K562 (cell line): ENCODE data around the gene POLR3E. TPM values are rescaled to one million over a fixed set of nuclear protein-coding genes. Genes with fewer than 3 reads are reported as not detected.

Source experiments
- ATAC-seq: fragments of 200-7000 bp; cut with Tn5 transposase; 3 replicates; pipeline ENCODE4 v1.9.1; 2020; ENCODE audit warnings: moderate library complexity
- BruUV-seq: library from RNA; stranded (reverse); fragments of 400-500 nt; replicated peaks from 2 replicates; lab custom pipeline; 2021; lab: Mats Ljungman, UMichigan
- CTCF ChIA-PET: fragments of 300-600 bp; formaldehyde crosslinking; extraction: SDS; loops from one replicate; lab custom pipeline; 2021; ENCODE audit warnings: low intra/inter-chr PET ratio; lab: Yijun Ruan, JAX
- POLR2A ChIA-PET: fragments of 300-600, 350-650 bp; sonication (Branson Sonifier 250); formaldehyde crosslinking; extraction: SDS; loops from one replicate; lab custom pipeline; 2021; ENCODE audit warnings: antibody characterized with exemption, inconsistent platforms; lab: Yijun Ruan, JAX
- DNase-seq, 4 experiments: peaks; one replicate each; pipeline versions ENCODE4 v3.0.0 to v3.0.0-alpha.2; 2011 to 2018; ENCODE audit warnings: low spot score in 3 of 4, mixed read lengths in 3 of 4; ENCODE audit errors: extremely low read depth in 1 of 4
- FAIRE-seq: peaks from 2 replicates; lab custom pipeline; 2011; peaks lifted over from hg19 to GRCh38; lab: Jason Lieb, UNC
- H2AFZ ChIP-seq: 2 replicates; pipeline ENCODE4 v1.6.0; 2011; ENCODE audit warnings: low read depth, low read length, control low read depth, inconsistent platforms
- H3K27ac ChIP-seq: fragments of 200-600 bp; 3 replicates; pipeline ENCODE4 v1.8.0; 2011; ENCODE audit warnings: low read depth, mild to moderate bottlenecking, control low read depth, inconsistent platforms, low read length, moderate library complexity, mixed read lengths; ENCODE audit errors: extremely low read depth
- H3K27me3 ChIP-seq, 2 experiments: fragments of 300-600 bp in 1 of 2; 2 replicates in 1 of 2; 3 replicates in 1 of 2; pipeline versions ENCODE4 v1.6.0 to v1.8.0; 2011; ENCODE audit warnings: inconsistent platforms in 2 of 2, low read length in 2 of 2, mild to moderate bottlenecking in 1 of 2, mixed read lengths in 1 of 2, moderate library complexity in 1 of 2; ENCODE audit not compliant: control insufficient read depth in 2 of 2, insufficient read depth in 2 of 2
- H3K36me3 ChIP-seq: fragments of 300-600 bp; 3 replicates; pipeline ENCODE4 v1.8.0; 2011; ENCODE audit warnings: mild to moderate bottlenecking, low read length, inconsistent platforms; ENCODE audit not compliant: control insufficient read depth, insufficient read depth
- H3K4me1 ChIP-seq, 2 experiments: fragments of 200-600 bp in 1 of 2; replicated peaks in 1 of 2; 2 replicates in 1 of 2; 3 replicates in 1 of 2; pipeline versions ENCODE4 v1.5.1 to v1.8.0; 2011; ENCODE audit warnings: inconsistent platforms in 2 of 2, low read length in 2 of 2, mild to moderate bottlenecking in 1 of 2, mixed read lengths in 1 of 2, moderate library complexity in 1 of 2; ENCODE audit not compliant: control insufficient read depth in 2 of 2, insufficient read depth in 2 of 2
- H3K4me2 ChIP-seq: 2 replicates; pipeline ENCODE4 v1.6.1; 2011; ENCODE audit warnings: low read length, control low read depth, inconsistent platforms, mixed read lengths; ENCODE audit not compliant: insufficient read depth
- H3K4me3 ChIP-seq: fragments of 200-600 bp; sonication (generic), shearing (Covaris generic); 2 replicates; pipeline ENCODE4 v1.5.1; 2016; ENCODE audit warnings: control low read depth, inconsistent platforms
- H3K79me2 ChIP-seq: fragments of 200-600 bp; 3 replicates; pipeline ENCODE4 v1.8.0; 2011; ENCODE audit warnings: low read length, inconsistent platforms; ENCODE audit not compliant: control insufficient read depth, insufficient read depth
- H3K9ac ChIP-seq, 2 experiments: 2 replicates each; pipeline versions ENCODE4 v1.6.0 to v1.6.1; 2011; ENCODE audit warnings: low read depth in 2 of 2, low read length in 2 of 2, control low read depth in 1 of 2, inconsistent platforms in 1 of 2, mild to moderate bottlenecking in 1 of 2, mixed read lengths in 1 of 2; ENCODE audit not compliant: insufficient read depth in 1 of 2
- H3K9me1 ChIP-seq: one replicate; pipeline ENCODE4 v1.6.0; 2011; ENCODE audit warnings: inconsistent platforms, mild to moderate bottlenecking, low read length, moderate library complexity; ENCODE audit not compliant: control insufficient read depth, insufficient read depth
- H3K9me3 ChIP-seq: replicated peaks from 2 replicates; pipeline ENCODE4 v1.5.1; 2011; ENCODE audit warnings: low read depth, low read length, inconsistent platforms; ENCODE audit not compliant: control insufficient read depth, insufficient read depth
- H4K20me1 ChIP-seq: replicated peaks from 2 replicates; pipeline ENCODE4 v1.6.1; 2011; ENCODE audit warnings: low read length, inconsistent platforms, mixed read lengths; ENCODE audit not compliant: control insufficient read depth, insufficient read depth
- ARID2 ChIP-seq: fragments of 450-650 bp; IDR thresholded peaks from 2 replicates; pipeline ENCODE4 v1.6.1; 2017; ENCODE audit warnings: antibody characterized with exemption, mild to moderate bottlenecking
- BHLHE40 ChIP-seq: IDR thresholded peaks from 2 replicates; pipeline ENCODE4 v1.6.1; 2011; ENCODE audit warnings: low read length, improper control_type of control experiment
- EP400 ChIP-seq: fragments of 450-650 bp; IDR thresholded peaks from 2 replicates; pipeline ENCODE4 v1.6.1; 2017; ENCODE audit warnings: antibody characterized with exemption, mild to moderate bottlenecking, moderate library complexity
- FUS ChIP-seq: fragments of 200-400 bp; formaldehyde crosslinking; optimal IDR thresholded peaks from 2 replicates; pipeline ENCODE3; 2017; ENCODE audit warnings: low read depth, low read length
- HDAC2 ChIP-seq: fragments of 450-650 bp; IDR thresholded peaks from 2 replicates; pipeline ENCODE4 v1.6.1; 2016; ENCODE audit warnings: mild to moderate bottlenecking
- SIN3B ChIP-seq: fragments of 450-650 bp; IDR thresholded peaks from 2 replicates; pipeline ENCODE4 v1.6.1; 2017; ENCODE audit warnings: low read depth, mild to moderate bottlenecking, moderate library complexity
- SLC30A9 ChIP-seq: fragments of 250-450 bp; sonication (Bioruptor Pico); IDR thresholded peaks from 2 replicates; pipeline ENCODE4 v1.8.0; 2022; ENCODE audit warnings: mild to moderate bottlenecking, moderate library complexity
- STAT5B ChIP-seq: fragments of 250-450 bp; sonication (Bioruptor Pico); IDR thresholded peaks from 2 replicates; pipeline ENCODE4 v1.8.0; 2021; ENCODE audit warnings: mild to moderate bottlenecking, inconsistent platforms
- TRIM24 ChIP-seq, 2 experiments: fragments of 450-650 bp; IDR thresholded peaks; 2 replicates each; pipeline ENCODE4 v1.6.1; 2016
- VEZF1 ChIP-seq: fragments of 200-800 bp; sonication (Bioruptor generic); IDR thresholded peaks from 2 replicates; pipeline ENCODE4 v1.6.1; 2017; ENCODE audit warnings: missing genetic modification characterization, missing compliant biosample characterization
- ZNF175 ChIP-seq: fragments of 200-800 bp; sonication (Bioruptor generic); IDR thresholded peaks from 2 replicates; pipeline ENCODE4 v1.6.1; 2016; ENCODE audit warnings: low read depth, mild to moderate bottlenecking, missing genetic modification characterization, missing compliant biosample characterization
- ZNF354B ChIP-seq: fragments of 250-450 bp; sonication (Bioruptor Pico); IDR thresholded peaks from 2 replicates; pipeline ENCODE4 v1.4.0; 2020
- ZNF696 ChIP-seq: fragments of 250-450 bp; sonication (Bioruptor Pico); conservative IDR thresholded peaks from 2 replicates; pipeline ENCODE4 v1.4.0; 2020; ENCODE audit warnings: mild to moderate bottlenecking, moderate library complexity
- WGBS: fragments of 100-300 bp; shearing (Covaris generic); methylation state at CpG from one replicate; pipeline ENCODE4 v1.1.6; 2016; ENCODE audit warnings: low coverage, mixed read lengths; ENCODE audit not compliant: insufficient coverage; ENCODE audit errors: missing lambda C conversion rate; 5-methylcytosine and 5-hydroxymethylcytosine counted together
- in situ Hi-C: fragments of 300-500 bp; cut with MboI; formaldehyde crosslinking; loops from 4 replicates; pipeline ENCODE4 v1.15.0; 2018; ENCODE audit warnings: inconsistent platforms, mixed read lengths
- intact Hi-C: fragments of 100-400 bp; cut with micrococcal nuclease; formaldehyde crosslinking; loops from 2 replicates; pipeline ENCODE4 v1.14.2; 2022
- polyA plus RNA-seq, 8 experiments: library from polyadenylated mRNA; depleted of rRNA in 4 of 8; stranded (reverse) in 5 of 8; unstranded in 3 of 8; fragments of >200 nt; fragmentation: Nextera tagmentation in 2 of 8; fragmentation: Illumina TruSeq in 1 of 8; extraction: Ambion mirVana in 2 of 8; extraction: Trizol in 1 of 8; gene quantifications; 2 replicates each; pipeline versions ENCODE4 v1.2.1 to v1.2.3, GENCODE V29; 2011 to 2014; ENCODE audit warnings: inconsistent platforms in 1 of 8, missing spikeins in 1 of 8
- total RNA-seq, 7 experiments: library from RNA; depleted of rRNA in 6 of 7; stranded (reverse); fragments of >200 nt in 6 of 7; fragmentation: Illumina TruSeq in 2 of 7; extraction: Trizol in 2 of 7; gene quantifications; 2 replicates each; pipeline versions ENCODE4 v1.2.1 to v1.2.3, GENCODE V29; 2011 to 2021; ENCODE audit warnings: low replicate concordance in 1 of 7
- TF ChIP-seq, protein P1 (sequence below): fragments of 250-450 bp; sonication (Bioruptor Pico); IDR thresholded peaks from 2 replicates; pipeline ENCODE4 v1.4.0; 2020; ENCODE audit warnings: borderline replicate concordance
- TF ChIP-seq, protein P2 (sequence below): sonication (generic); formaldehyde crosslinking; IDR thresholded peaks from 2 replicates; pipeline ENCODE4 v1.8.0; 2022; ENCODE audit warnings: mild to moderate bottlenecking, missing genetic modification reagents

The POLR3E gene
- total and polyA plus RNA-seq, 9 of the 15 experiments (the other 6 are each of a cell fraction or from before 2014, with no cell fraction given): 17.7 to 151 (median 82.6) TPM

- peaks cover 28% of the 10 kb centered on the region; the same call in 2 of the 3 replicates for H3K36me3 ChIP-seq
- intact Hi-C loops (loop anchor here (5.0 kb wide), 1 partner anchor 176 kb away; no protein-coding TSS in a partner anchor), in situ Hi-C loops (no loop called here)
- WGBS: 14% methylated on average over 14 of the region's 14 CpGs
- no peaks in the 10 kb centered on the region for H4K20me1 ChIP-seq
- H2AFZ ChIP-seq: peak overlapping the region; percentile 83
- no peak for ATAC-seq
- H3K9ac ChIP-seq: peak overlapping the region; percentile 81 to 97
- CTCF ChIA-PET: no interaction called here
- peak; percentile 23 for FAIRE-seq
- POLR2A ChIA-PET: interaction anchor here (0.6 to 2.5 kb wide), 10 partner anchors 8 to 1227 kb away, joined by 3 to 13 read pairs (median 4); no protein-coding TSS in a partner anchor
- H3K4me1 ChIP-seq: peaks cover 18 to 30% of the 10 kb centered on the region in 2 experiments; a peak in 4 of 5 replicates
- peak overlapping the region; percentile 92 for H3K4me2 ChIP-seq
- peak overlapping the region; percentile 86 for H3K4me3 ChIP-seq
- peak overlapping the region; percentile 80 for H3K27ac ChIP-seq
- no peaks in the 10 kb centered on the region for H3K9me1 ChIP-seq
- TSS peak; percentile 45 for BruUV-seq
- DNase-seq: no peak
- peaks cover 59% of the 10 kb centered on the region for H3K79me2 ChIP-seq
- H3K9me3 ChIP-seq: no peaks in the 10 kb centered on the region
- no peaks in the 10 kb centered on the region for H3K27me3 ChIP-seq
- TF ChIP-seq STAT5B (CRISPR knock-in tag) (no peak), VEZF1 (CRISPR knock-in tag) (0 out of 2 replicates have a peak, but pooled peaks have one; percentile 11), EP400 (no peak), ARID2 (no peak), FUS (no peak), HDAC2 (no peak), SIN3B (no peak), ZNF354B (CRISPR knock-in tag) (no peak), ZNF696 (CRISPR knock-in tag) (no peak), BHLHE40 (peak; percentile 14; the same call in 1 of the 2 replicates), ZNF175 (peak; percentile 33; the same call in 1 of the 2 replicates), SLC30A9 (CRISPR knock-in tag) (no peak), TRIM24 (IDR thresholded peaks at IDR 0.05) (no peak)
- TF ChIP-seq, protein P1, sequence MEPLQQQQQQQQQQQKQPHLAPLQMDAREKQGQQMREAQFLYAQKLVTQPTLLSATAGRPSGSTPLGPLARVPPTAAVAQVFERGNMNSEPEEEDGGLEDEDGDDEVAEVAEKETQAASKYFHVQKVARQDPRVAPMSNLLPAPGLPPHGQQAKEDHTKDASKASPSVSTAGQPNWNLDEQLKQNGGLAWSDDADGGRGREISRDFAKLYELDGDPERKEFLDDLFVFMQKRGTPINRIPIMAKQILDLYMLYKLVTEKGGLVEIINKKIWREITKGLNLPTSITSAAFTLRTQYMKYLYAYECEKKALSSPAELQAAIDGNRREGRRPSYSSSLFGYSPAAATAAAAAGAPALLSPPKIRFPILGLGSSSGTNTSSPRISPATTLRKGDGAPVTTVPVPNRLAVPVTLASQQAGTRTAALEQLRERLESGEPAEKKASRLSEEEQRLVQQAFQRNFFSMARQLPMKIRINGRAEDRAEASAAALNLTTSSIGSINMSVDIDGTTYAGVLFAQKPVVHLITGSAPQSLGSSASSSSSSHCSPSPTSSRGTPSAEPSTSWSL (CRISPR knock-in tag): no peak
- TF ChIP-seq, protein P2, sequence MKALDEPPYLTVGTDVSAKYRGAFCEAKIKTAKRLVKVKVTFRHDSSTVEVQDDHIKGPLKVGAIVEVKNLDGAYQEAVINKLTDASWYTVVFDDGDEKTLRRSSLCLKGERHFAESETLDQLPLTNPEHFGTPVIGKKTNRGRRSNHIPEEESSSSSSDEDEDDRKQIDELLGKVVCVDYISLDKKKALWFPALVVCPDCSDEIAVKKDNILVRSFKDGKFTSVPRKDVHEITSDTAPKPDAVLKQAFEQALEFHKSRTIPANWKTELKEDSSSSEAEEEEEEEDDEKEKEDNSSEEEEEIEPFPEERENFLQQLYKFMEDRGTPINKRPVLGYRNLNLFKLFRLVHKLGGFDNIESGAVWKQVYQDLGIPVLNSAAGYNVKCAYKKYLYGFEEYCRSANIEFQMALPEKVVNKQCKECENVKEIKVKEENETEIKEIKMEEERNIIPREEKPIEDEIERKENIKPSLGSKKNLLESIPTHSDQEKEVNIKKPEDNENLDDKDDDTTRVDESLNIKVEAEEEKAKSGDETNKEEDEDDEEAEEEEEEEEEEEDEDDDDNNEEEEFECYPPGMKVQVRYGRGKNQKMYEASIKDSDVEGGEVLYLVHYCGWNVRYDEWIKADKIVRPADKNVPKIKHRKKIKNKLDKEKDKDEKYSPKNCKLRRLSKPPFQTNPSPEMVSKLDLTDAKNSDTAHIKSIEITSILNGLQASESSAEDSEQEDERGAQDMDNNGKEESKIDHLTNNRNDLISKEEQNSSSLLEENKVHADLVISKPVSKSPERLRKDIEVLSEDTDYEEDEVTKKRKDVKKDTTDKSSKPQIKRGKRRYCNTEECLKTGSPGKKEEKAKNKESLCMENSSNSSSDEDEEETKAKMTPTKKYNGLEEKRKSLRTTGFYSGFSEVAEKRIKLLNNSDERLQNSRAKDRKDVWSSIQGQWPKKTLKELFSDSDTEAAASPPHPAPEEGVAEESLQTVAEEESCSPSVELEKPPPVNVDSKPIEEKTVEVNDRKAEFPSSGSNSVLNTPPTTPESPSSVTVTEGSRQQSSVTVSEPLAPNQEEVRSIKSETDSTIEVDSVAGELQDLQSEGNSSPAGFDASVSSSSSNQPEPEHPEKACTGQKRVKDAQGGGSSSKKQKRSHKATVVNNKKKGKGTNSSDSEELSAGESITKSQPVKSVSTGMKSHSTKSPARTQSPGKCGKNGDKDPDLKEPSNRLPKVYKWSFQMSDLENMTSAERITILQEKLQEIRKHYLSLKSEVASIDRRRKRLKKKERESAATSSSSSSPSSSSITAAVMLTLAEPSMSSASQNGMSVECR: 0 out of 2 replicates have a peak, but pooled peaks have one; percentile 22
Observed at GRCh38 chr16:22372882-22373661, 75.9 kb downstream of the POLR3E start.
